GM21390 (cell line): ENCODE results near the gene TMPRSS3.

Experiments
- ATAC-seq: cut with Tn5 transposase; IDR thresholded peaks from one replicate; pipeline ENCODE4 v1.9.1; 2021; ENCODE audit not compliant: unreplicated experiment

The TMPRSS3 gene

GRCh38 chr21:42429021-42429420, 33.2 kb upstream of the TMPRSS3 start:
- no peak for ATAC-seq

GRCh38 chr21:42427809-42428419, 32.1 kb upstream of the TMPRSS3 start:
- ATAC-seq, result no peak

- ATAC-seq, result no peak
Observed at GRCh38 chr21:42426876-42427480, 31.1 kb upstream of the TMPRSS3 start.

- ATAC-seq, result no peak
Observed at GRCh38 chr21:42426424-42426823, 30.6 kb upstream of the TMPRSS3 start.

GRCh38 chr21:42425591-42425990, 29.7 kb upstream of the TMPRSS3 start:
- ATAC-seq, result peak; percentile 23

GRCh38 chr21:42424914-42425541, 29.2 kb upstream of the TMPRSS3 start:
- peak; percentile 42 for ATAC-seq

GRCh38 chr21:42423685-42424084, 27.8 kb upstream of the TMPRSS3 start:
- no peak for ATAC-seq

GRCh38 chr21:42423197-42423675, 27.4 kb upstream of the TMPRSS3 start:
- peak; percentile 58 for ATAC-seq

- ATAC-seq, result no peak
Observed at GRCh38 chr21:42421018-42421793, 25.4 kb upstream of the TMPRSS3 start.

- no peak for ATAC-seq
Observed at GRCh38 chr21:42419845-42420244, 24.0 kb upstream of the TMPRSS3 start.

- no peak for ATAC-seq
Observed at GRCh38 chr21:42418886-42419285, 23.0 kb upstream of the TMPRSS3 start.

- no peak for ATAC-seq
Observed at GRCh38 chr21:42417533-42417932, 21.7 kb upstream of the TMPRSS3 start.

- ATAC-seq, result peak; percentile 52
Observed at GRCh38 chr21:42414928-42415769, 19.3 kb upstream of the TMPRSS3 start.

- ATAC-seq, result no peak
Observed at GRCh38 chr21:42414553-42414927, 18.7 kb upstream of the TMPRSS3 start.

GRCh38 chr21:42414066-42414465, 18.2 kb upstream of the TMPRSS3 start:
- no peak for ATAC-seq

GRCh38 chr21:42413500-42413899, 17.6 kb upstream of the TMPRSS3 start:
- ATAC-seq, result no peak

GRCh38 chr21:42413093-42413492, 17.2 kb upstream of the TMPRSS3 start:
- no peak for ATAC-seq

GRCh38 chr21:42412636-42412933, 16.7 kb upstream of the TMPRSS3 start:
- ATAC-seq, result no peak

GRCh38 chr21:42411891-42412635, 16.2 kb upstream of the TMPRSS3 start:
- no peak for ATAC-seq

- no peak for ATAC-seq
Observed at GRCh38 chr21:42411197-42411869, 15.5 kb upstream of the TMPRSS3 start.
